Neural cell (in vitro differentiated cells): ENCODE data around the gene PPOX. TPM values are rescaled to one million over a fixed set of nuclear protein-coding genes. Genes with fewer than 3 reads are reported as not detected.

Experiments
- H2AFZ ChIP-seq: fragments of 200-600, 300-800 bp; sonication (generic), shearing (Covaris generic); 2 replicates; pipeline ENCODE4 v1.6.0; 2014; ENCODE audit warnings: low read depth, mild to moderate bottlenecking, antibody characterized with exemption, low read length, moderate library complexity
- H3F3A ChIP-seq: fragments of 200-600 bp; shearing (Covaris generic); 2 replicates; pipeline ENCODE4 v1.6.1; 2016; ENCODE audit warnings: mild to moderate bottlenecking, moderate library complexity, mixed read lengths, antibody characterized with exemption, low read length; ENCODE audit not compliant: insufficient read depth, poor library complexity, severe bottlenecking
- H3K27ac ChIP-seq: fragments of 200-600, 300-800 bp; sonication (generic), shearing (Covaris generic); 2 replicates; pipeline ENCODE4 v1.5.1; 2014; ENCODE audit warnings: mild to moderate bottlenecking, low read length, moderate library complexity
- H3K27me3 ChIP-seq: fragments of 300-800, 200-600 bp; sonication (generic), shearing (Covaris generic); 2 replicates; pipeline ENCODE4 v1.6.0; 2014; ENCODE audit warnings: mild to moderate bottlenecking, low read depth, low read length, moderate library complexity; ENCODE audit not compliant: insufficient read depth
- H3K36me3 ChIP-seq: fragments of 300-800, 200-600 bp; sonication (generic), shearing (Covaris generic); 2 replicates; pipeline ENCODE4 v1.5.1; 2014; ENCODE audit warnings: mild to moderate bottlenecking, antibody characterized with exemption, low read length, moderate library complexity; ENCODE audit not compliant: insufficient read depth
- H3K4me2 ChIP-seq: fragments of 300-800, 200-600 bp; sonication (generic), shearing (Covaris generic); 2 replicates; pipeline ENCODE4 v1.6.0; 2014; ENCODE audit warnings: mild to moderate bottlenecking, low read length
- H3K4me3 ChIP-seq: fragments of 300-800, 200-600 bp; sonication (generic), shearing (Covaris generic); 2 replicates; pipeline ENCODE4 v1.5.1; 2014; ENCODE audit warnings: mild to moderate bottlenecking, low read length, moderate library complexity
- H3K79me2 ChIP-seq: fragments of 200-600 bp; shearing (Covaris generic); replicated peaks from 2 replicates; pipeline ENCODE4 v1.6.0; 2014; ENCODE audit warnings: mild to moderate bottlenecking, low read length, moderate library complexity; ENCODE audit not compliant: insufficient read depth
- H3K9ac ChIP-seq: fragments of 300-800, 200-600 bp; sonication (generic), shearing (Covaris generic); 2 replicates; pipeline ENCODE4 v1.6.1; 2016; ENCODE audit warnings: mild to moderate bottlenecking, low read length, mixed read lengths
- H3K9me2 ChIP-seq: fragments of 200-600 bp; shearing (Covaris generic); 2 replicates; pipeline ENCODE4 v1.6.1; 2016; ENCODE audit warnings: mild to moderate bottlenecking, low read length, mixed read lengths; ENCODE audit not compliant: insufficient read depth
- H3K9me3 ChIP-seq: fragments of 200-600, 300-800 bp; sonication (generic), shearing (Covaris generic); 2 replicates; pipeline ENCODE4 v1.6.1; 2016; ENCODE audit warnings: mild to moderate bottlenecking, mixed run types, low read length, moderate library complexity, mixed read lengths
- H4K20me1 ChIP-seq: fragments of 200-600 bp; shearing (Covaris generic); 2 replicates; pipeline ENCODE4 v1.6.1; 2016; ENCODE audit warnings: mild to moderate bottlenecking, mixed run types; ENCODE audit not compliant: insufficient read depth
- EP300 ChIP-seq: fragments of 450-650 bp; conservative IDR thresholded peaks from 2 replicates; pipeline ENCODE4 v1.6.1; 2014; ENCODE audit warnings: antibody characterized with exemption, mild to moderate bottlenecking, moderate library complexity; ENCODE audit not compliant: poor library complexity, severe bottlenecking
- EZH2 ChIP-seq: fragments of 200-600, 300-800 bp; shearing (Covaris generic), sonication (generic); IDR thresholded peaks from 2 replicates; pipeline ENCODE4 v1.6.1; 2014; ENCODE audit warnings: antibody characterized with exemption, low read length, borderline replicate concordance, mild to moderate bottlenecking; ENCODE audit not compliant: insufficient read depth, poor library complexity, severe bottlenecking
- MXI1 ChIP-seq: fragments of 450-650 bp; conservative IDR thresholded peaks from 2 replicates; pipeline ENCODE4 v1.6.1; 2014; ENCODE audit warnings: antibody characterized with exemption, mild to moderate bottlenecking; ENCODE audit not compliant: poor library complexity, severe bottlenecking
- POLR2AphosphoS5 ChIP-seq: IDR thresholded peaks from 2 replicates; pipeline ENCODE4 v1.6.1; 2012
- RAD21 ChIP-seq: fragments of 450-650 bp; conservative IDR thresholded peaks from 2 replicates; pipeline ENCODE4 v1.6.1; 2014; ENCODE audit warnings: antibody characterized with exemption, mild to moderate bottlenecking, moderate library complexity
- SMC3 ChIP-seq: fragments of 450-650 bp; conservative IDR thresholded peaks from 2 replicates; pipeline ENCODE4 v1.6.1; 2014; ENCODE audit warnings: antibody characterized with exemption, mild to moderate bottlenecking, moderate library complexity; ENCODE audit not compliant: poor library complexity
- TAF1 ChIP-seq: IDR thresholded peaks from 2 replicates; pipeline ENCODE4 v1.6.1; 2012; ENCODE audit warnings: low read depth
- polyA plus RNA-seq: library from polyadenylated mRNA; depleted of rRNA; stranded (reverse); fragments of >200 nt; gene quantifications from 2 replicates; pipeline ENCODE4 v1.2.3, GENCODE V29; 2014
- TF ChIP-seq, protein P1 (sequence below): fragments of 450-650 bp; IDR thresholded peaks from 2 replicates; pipeline ENCODE4 v1.5.1; 2014; ENCODE audit warnings: antibody characterized with exemption, mild to moderate bottlenecking, moderate library complexity; ENCODE audit not compliant: poor library complexity, severe bottlenecking
- TF ChIP-seq, protein P2 (sequence below): IDR thresholded peaks from 2 replicates; pipeline ENCODE4 v1.6.1; 2012; ENCODE audit warnings: borderline replicate concordance

The PPOX gene
- polyA plus RNA-seq, 1 donor from 2014 or later, result 93.9 TPM

DNA sequence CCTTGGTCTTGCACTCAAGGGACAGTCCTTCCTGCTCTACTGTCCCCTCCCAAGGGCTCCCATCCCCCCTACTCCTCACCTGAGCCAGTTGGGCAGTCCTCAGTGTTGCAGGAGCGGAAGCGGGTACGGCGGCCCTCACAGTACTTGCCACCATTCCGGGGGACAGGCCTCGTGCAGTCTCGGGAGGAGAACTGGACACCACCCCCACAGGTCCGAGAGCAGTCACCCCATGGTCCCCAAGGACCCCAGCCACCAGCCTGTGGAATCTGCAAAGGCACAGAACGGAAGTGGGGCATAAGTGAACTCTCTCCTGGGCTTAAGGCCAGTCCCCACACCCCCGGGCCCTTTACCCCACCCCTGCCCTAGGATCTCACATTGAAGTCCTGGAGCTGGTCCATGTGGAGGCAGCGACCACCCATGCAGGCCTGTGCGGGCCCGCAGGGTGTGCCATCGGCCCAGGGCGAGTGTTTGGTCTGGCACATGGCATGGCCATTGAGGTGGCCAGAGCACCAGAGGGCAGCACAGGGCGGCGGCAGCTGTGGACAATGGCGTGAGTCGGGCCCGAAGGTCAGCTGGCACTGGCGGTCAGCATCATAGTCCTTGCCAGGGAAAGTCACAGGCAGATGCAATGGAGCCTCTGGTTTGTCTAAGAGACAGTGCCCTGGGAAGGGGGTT lies 27.5 kb downstream of the PPOX start:
- Histone ChIP-seq H3K9ac (no peak overlapping the region), H3K9me3 (no peaks in the 10 kb centered on the region), H3K9me2 (no peaks in the 10 kb centered on the region), H4K20me1 (no peaks in the 10 kb centered on the region), H3K4me3 (no peak overlapping the region), H3K36me3 (no peaks in the 10 kb centered on the region), H3K4me2 (no peak overlapping the region), H3K27me3 (no peaks in the 10 kb centered on the region), H3K27ac (no peak overlapping the region), H2AFZ (no peak overlapping the region), H3K79me2 (no peaks in the 10 kb centered on the region), H3F3A (no peaks in the 10 kb centered on the region)
- TF ChIP-seq POLR2AphosphoS5, result no peak
- TF ChIP-seq EZH2, result no peak
- TF ChIP-seq TAF1, result no peak

GRCh38 chr1:161195171-161195570 lies 28.9 kb downstream of the PPOX start:
- Histone ChIP-seq H3K4me3 (no peak overlapping the region), H3K27me3 (no peaks in the 10 kb centered on the region), H3K9ac (no peak overlapping the region), H3K4me2 (no peak overlapping the region), H3K9me3 (no peaks in the 10 kb centered on the region), H3F3A (no peaks in the 10 kb centered on the region), H3K9me2 (no peaks in the 10 kb centered on the region), H3K79me2 (no peaks in the 10 kb centered on the region), H3K27ac (no peak overlapping the region), H2AFZ (no peak overlapping the region), H4K20me1 (no peaks in the 10 kb centered on the region), H3K36me3 (no peaks in the 10 kb centered on the region)
- TF ChIP-seq SMC3 (no peak), POLR2AphosphoS5 (no peak), EP300 (no peak), MXI1 (no peak), EZH2 (no peak), TAF1 (no peak), RAD21 (no peak)
- TF ChIP-seq, protein P1, sequence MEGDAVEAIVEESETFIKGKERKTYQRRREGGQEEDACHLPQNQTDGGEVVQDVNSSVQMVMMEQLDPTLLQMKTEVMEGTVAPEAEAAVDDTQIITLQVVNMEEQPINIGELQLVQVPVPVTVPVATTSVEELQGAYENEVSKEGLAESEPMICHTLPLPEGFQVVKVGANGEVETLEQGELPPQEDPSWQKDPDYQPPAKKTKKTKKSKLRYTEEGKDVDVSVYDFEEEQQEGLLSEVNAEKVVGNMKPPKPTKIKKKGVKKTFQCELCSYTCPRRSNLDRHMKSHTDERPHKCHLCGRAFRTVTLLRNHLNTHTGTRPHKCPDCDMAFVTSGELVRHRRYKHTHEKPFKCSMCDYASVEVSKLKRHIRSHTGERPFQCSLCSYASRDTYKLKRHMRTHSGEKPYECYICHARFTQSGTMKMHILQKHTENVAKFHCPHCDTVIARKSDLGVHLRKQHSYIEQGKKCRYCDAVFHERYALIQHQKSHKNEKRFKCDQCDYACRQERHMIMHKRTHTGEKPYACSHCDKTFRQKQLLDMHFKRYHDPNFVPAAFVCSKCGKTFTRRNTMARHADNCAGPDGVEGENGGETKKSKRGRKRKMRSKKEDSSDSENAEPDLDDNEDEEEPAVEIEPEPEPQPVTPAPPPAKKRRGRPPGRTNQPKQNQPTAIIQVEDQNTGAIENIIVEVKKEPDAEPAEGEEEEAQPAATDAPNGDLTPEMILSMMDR, result no peak
- TF ChIP-seq, protein P2, sequence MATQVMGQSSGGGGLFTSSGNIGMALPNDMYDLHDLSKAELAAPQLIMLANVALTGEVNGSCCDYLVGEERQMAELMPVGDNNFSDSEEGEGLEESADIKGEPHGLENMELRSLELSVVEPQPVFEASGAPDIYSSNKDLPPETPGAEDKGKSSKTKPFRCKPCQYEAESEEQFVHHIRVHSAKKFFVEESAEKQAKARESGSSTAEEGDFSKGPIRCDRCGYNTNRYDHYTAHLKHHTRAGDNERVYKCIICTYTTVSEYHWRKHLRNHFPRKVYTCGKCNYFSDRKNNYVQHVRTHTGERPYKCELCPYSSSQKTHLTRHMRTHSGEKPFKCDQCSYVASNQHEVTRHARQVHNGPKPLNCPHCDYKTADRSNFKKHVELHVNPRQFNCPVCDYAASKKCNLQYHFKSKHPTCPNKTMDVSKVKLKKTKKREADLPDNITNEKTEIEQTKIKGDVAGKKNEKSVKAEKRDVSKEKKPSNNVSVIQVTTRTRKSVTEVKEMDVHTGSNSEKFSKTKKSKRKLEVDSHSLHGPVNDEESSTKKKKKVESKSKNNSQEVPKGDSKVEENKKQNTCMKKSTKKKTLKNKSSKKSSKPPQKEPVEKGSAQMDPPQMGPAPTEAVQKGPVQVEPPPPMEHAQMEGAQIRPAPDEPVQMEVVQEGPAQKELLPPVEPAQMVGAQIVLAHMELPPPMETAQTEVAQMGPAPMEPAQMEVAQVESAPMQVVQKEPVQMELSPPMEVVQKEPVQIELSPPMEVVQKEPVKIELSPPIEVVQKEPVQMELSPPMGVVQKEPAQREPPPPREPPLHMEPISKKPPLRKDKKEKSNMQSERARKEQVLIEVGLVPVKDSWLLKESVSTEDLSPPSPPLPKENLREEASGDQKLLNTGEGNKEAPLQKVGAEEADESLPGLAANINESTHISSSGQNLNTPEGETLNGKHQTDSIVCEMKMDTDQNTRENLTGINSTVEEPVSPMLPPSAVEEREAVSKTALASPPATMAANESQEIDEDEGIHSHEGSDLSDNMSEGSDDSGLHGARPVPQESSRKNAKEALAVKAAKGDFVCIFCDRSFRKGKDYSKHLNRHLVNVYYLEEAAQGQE, result no peak
